ENCODE measurements around the gene SLC13A4.
"Not testable (repeated sequence)": the region's sequence is repeated elsewhere in the genome, so short reads cannot be mapped to it uniquely, and the experiment has no call there.

Gene SLC13A4

GRCh38 chr7:135759532-135759931 lies 31.5 kb upstream of the SLC13A4 start:
- H3K27me3 Mint-ChIP-seq: peaks cover 27% of the 10 kb centered on the region
- no peaks in the 10 kb centered on the region for H3K4me1 Mint-ChIP-seq
- H3K36me3 Mint-ChIP-seq: no peaks in the 10 kb centered on the region
- no peak overlapping the region for H3K27ac Mint-ChIP-seq
- no peak overlapping the region for H3K4me3 Mint-ChIP-seq
- no peaks in the 10 kb centered on the region for H3K9me3 Mint-ChIP-seq

GRCh38 chr7:135758531-135758932 lies 30.5 kb upstream of the SLC13A4 start:
- Mint-ChIP-seq H3K4me3 (no peak overlapping the region), H3K9me3 (no peaks in the 10 kb centered on the region), H3K27me3 (peaks cover 23% of the 10 kb centered on the region), H3K4me1 (no peaks in the 10 kb centered on the region), H3K27ac (no peak overlapping the region), H3K36me3 (no peaks in the 10 kb centered on the region)

GRCh38 chr7:135757719-135758411 lies 29.9 kb upstream of the SLC13A4 start:
- H3K36me3 Mint-ChIP-seq: no peaks in the 10 kb centered on the region
- no peaks in the 10 kb centered on the region for H3K4me1 Mint-ChIP-seq
- H3K9me3 Mint-ChIP-seq: no peaks in the 10 kb centered on the region
- H3K4me3 Mint-ChIP-seq: no peak overlapping the region
- H3K27ac Mint-ChIP-seq: no peak overlapping the region
- peaks cover 23% of the 10 kb centered on the region for H3K27me3 Mint-ChIP-seq

GRCh38 chr7:135756191-135756590 lies 28.2 kb upstream of the SLC13A4 start:
- peaks cover 21% of the 10 kb centered on the region for H3K27me3 Mint-ChIP-seq

GRCh38 chr7:135755351-135755753 lies 27.4 kb upstream of the SLC13A4 start:
- Mint-ChIP-seq H3K27ac (no peak overlapping the region), H3K4me1 (no peaks in the 10 kb centered on the region), H3K27me3 (peaks cover 18% of the 10 kb centered on the region), H3K36me3 (no peaks in the 10 kb centered on the region), H3K4me3 (no peak overlapping the region), H3K9me3 (no peaks in the 10 kb centered on the region)

More at GRCh38 chr7:135756191-135756590, 28.2 kb upstream of the SLC13A4 start:
- H3K27ac Mint-ChIP-seq: no peak overlapping the region
- H3K9me3 Mint-ChIP-seq: no peaks in the 10 kb centered on the region
- H3K4me1 Mint-ChIP-seq: no peaks in the 10 kb centered on the region
- no peak overlapping the region for H3K4me3 Mint-ChIP-seq
- H3K36me3 Mint-ChIP-seq: no peaks in the 10 kb centered on the region

GRCh38 chr7:135753616-135754413 lies 25.8 kb upstream of the SLC13A4 start:
- Mint-ChIP-seq H3K36me3 (no peaks in the 10 kb centered on the region), H3K4me3 (no peak overlapping the region), H3K9me3 (no peaks in the 10 kb centered on the region), H3K4me1 (no peaks in the 10 kb centered on the region), H3K27ac (no peak overlapping the region), H3K27me3 (peaks cover 17% of the 10 kb centered on the region)

GRCh38 chr7:135748770-135749169 lies 20.8 kb upstream of the SLC13A4 start, which contains the start of gene FAM180A:
FAM180A (minus strand) TSS chr7:135748813; CDS start chr7:135748580, 233 bp downstream.
- Mint-ChIP-seq H3K27ac (no peak within 1 kb of the TSS), H3K36me3 (no peaks in the 10 kb centered on the region), H3K27me3 (no peaks in the 10 kb centered on the region), H3K9me3 (no peaks in the 10 kb centered on the region), H3K4me3 (no peak within 1 kb of the TSS), H3K4me1 (no peaks in the 10 kb centered on the region)

GRCh38 chr7:135747366-135747765 lies 19.4 kb upstream of the SLC13A4 start:
- Mint-ChIP-seq H3K27ac (no peak overlapping the region), H3K27me3 (no peaks in the 10 kb centered on the region), H3K4me3 (no peak overlapping the region), H3K9me3 (no peaks in the 10 kb centered on the region), H3K36me3 (no peaks in the 10 kb centered on the region), H3K4me1 (no peaks in the 10 kb centered on the region)

- Mint-ChIP-seq H3K27me3 (no peaks in the 10 kb centered on the region), H3K9me3 (no peaks in the 10 kb centered on the region), H3K27ac (no peak overlapping the region), H3K4me3 (no peak overlapping the region), H3K36me3 (no peaks in the 10 kb centered on the region), H3K4me1 (no peaks in the 10 kb centered on the region)
Observed at GRCh38 chr7:135745703-135746312, 17.8 kb upstream of the SLC13A4 start.

- no peak overlapping the region for H3K4me3 Mint-ChIP-seq
- no peaks in the 10 kb centered on the region for H3K27me3 Mint-ChIP-seq
- H3K27ac Mint-ChIP-seq: no peak overlapping the region
Observed at GRCh38 chr7:135744938-135745702, 17.1 kb upstream of the SLC13A4 start.

GRCh38 chr7:135743907-135744731 lies 16.1 kb upstream of the SLC13A4 start:
- no peaks in the 10 kb centered on the region for H3K27me3 Mint-ChIP-seq
- no peaks in the 10 kb centered on the region for H3K4me1 Mint-ChIP-seq
- no peaks in the 10 kb centered on the region for H3K9me3 Mint-ChIP-seq
- no peak overlapping the region for H3K27ac Mint-ChIP-seq
- H3K36me3 Mint-ChIP-seq: no peaks in the 10 kb centered on the region
- no peak overlapping the region for H3K4me3 Mint-ChIP-seq

More at GRCh38 chr7:135744938-135745702, 17.1 kb upstream of the SLC13A4 start:
- Mint-ChIP-seq H3K4me1 (no peaks in the 10 kb centered on the region), H3K9me3 (no peaks in the 10 kb centered on the region), H3K36me3 (no peaks in the 10 kb centered on the region)

- Mint-ChIP-seq H3K4me3 (no peak overlapping the region), H3K36me3 (no peaks in the 10 kb centered on the region), H3K4me1 (no peaks in the 10 kb centered on the region), H3K27ac (no peak overlapping the region), H3K9me3 (no peaks in the 10 kb centered on the region), H3K27me3 (peaks cover 3% of the 10 kb centered on the region)
Observed at GRCh38 chr7:135742371-135742770, 14.4 kb upstream of the SLC13A4 start.

- no peaks in the 10 kb centered on the region for H3K36me3 Mint-ChIP-seq
- H3K27me3 Mint-ChIP-seq: peaks cover 3% of the 10 kb centered on the region
- no peaks in the 10 kb centered on the region for H3K9me3 Mint-ChIP-seq
- H3K4me1 Mint-ChIP-seq: no peaks in the 10 kb centered on the region
- no peak overlapping the region for H3K4me3 Mint-ChIP-seq
- no peak overlapping the region for H3K27ac Mint-ChIP-seq
Observed at GRCh38 chr7:135741905-135742304, 13.9 kb upstream of the SLC13A4 start.

GRCh38 chr7:135740889-135741288 lies 12.9 kb upstream of the SLC13A4 start:
- Mint-ChIP-seq H3K9me3 (no peaks in the 10 kb centered on the region), H3K4me3 (no peak overlapping the region), H3K27ac (no peak overlapping the region), H3K4me1 (no peaks in the 10 kb centered on the region), H3K27me3 (peaks cover 3% of the 10 kb centered on the region), H3K36me3 (no peaks in the 10 kb centered on the region)

GRCh38 chr7:135737306-135737647 lies 9.3 kb upstream of the SLC13A4 start:
- not testable (repeated sequence) for H3K9me3 Mint-ChIP-seq, H3K27me3 Mint-ChIP-seq, H3K4me3 Mint-ChIP-seq, H3K4me1 Mint-ChIP-seq, H3K27ac Mint-ChIP-seq, H3K36me3 Mint-ChIP-seq
